GM12891 (cell line): ENCODE measurements around the gene LMNTD1.

Source experiments
- POLR2A ChIP-seq: IDR thresholded peaks from 2 replicates; pipeline ENCODE4 v1.6.1; 2011; ENCODE audit warnings: low read depth, low read length, control low read depth
- POLR2AphosphoS5 ChIP-seq: IDR thresholded peaks from 2 replicates; pipeline ENCODE4 v1.6.1; 2011; ENCODE audit warnings: low read depth, low read length, control low read depth
- SPI1 ChIP-seq: IDR thresholded peaks from 2 replicates; pipeline ENCODE4 v1.6.1; 2011; ENCODE audit warnings: low read depth, low read length, control low read depth

DNA sequence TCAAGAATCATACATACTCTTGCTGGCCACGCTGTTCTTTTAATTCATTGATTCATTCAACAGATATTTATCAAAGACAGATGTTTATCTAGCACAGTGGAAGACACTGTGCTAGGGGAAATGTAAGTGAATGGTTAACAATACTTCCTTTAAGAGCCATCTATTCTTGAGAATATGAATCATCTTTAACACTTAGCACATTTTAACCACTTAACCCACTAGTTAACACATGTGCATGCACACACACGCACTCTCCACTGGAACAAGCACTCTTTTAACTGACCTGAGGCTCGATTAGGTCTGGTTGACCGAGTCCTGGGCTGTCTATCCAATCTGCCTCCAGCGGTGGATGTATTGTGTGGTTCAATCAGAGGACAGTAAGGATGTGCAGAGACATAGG lies 34.6 kb downstream of the LMNTD1 start:
- TF ChIP-seq POLR2A = no peak
- no peak for TF ChIP-seq POLR2AphosphoS5
- no peak for TF ChIP-seq SPI1
